ENCODE results near the gene CARD11.

CARD11 gene

DNA sequence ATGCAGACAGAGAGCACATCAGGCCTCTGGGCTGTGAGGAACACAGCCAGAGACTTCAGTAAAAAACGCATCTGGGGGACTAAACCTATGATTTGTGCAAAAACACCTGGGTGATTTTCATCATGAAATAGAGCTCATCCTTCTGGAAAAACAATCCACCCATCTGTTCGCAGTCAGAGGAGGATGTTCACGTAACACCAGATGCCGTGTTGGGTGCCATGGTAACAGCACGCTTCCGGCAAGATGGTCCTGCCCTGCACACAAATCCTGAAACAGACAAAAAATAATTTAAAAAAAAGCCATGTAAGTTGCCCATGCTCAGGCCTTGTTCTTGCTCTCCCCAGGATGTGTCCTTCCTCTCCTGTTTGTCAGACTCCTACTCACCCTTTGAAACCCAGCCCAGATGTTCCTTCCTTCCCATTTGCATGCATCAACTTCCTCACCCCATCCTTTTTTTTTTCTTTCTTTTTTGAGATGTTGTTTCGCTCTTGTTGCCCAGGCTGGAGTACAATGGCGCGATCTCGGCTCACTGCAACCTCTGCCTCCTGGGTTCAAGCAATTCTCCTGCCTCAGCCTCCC, 171.3 kb downstream of the CARD11 start:
- Histone ChIP-seq H3K27ac (ENCODE audit: low read depth, low read length) (no peak overlapping the region), H2AK5ac (ENCODE audit: low read length) (no peak overlapping the region), H3K27me3 (ENCODE audit: insufficient read depth, low read length) (no peaks in the 10 kb centered on the region), H4K8ac (ENCODE audit: low read depth, low read length) (no peak overlapping the region), H3K4me2 (ENCODE audit: low read length) (no peak overlapping the region), H4K91ac (ENCODE audit: low read depth, low read length) (no peak overlapping the region), H3K9me3 (ENCODE audit: insufficient read depth, low read depth, low read length) (no peaks in the 10 kb centered on the region), H3K79me1 (ENCODE audit: low read length) (peaks cover 6% of the 10 kb centered on the region), H2BK120ac (ENCODE audit: insufficient read depth, low read length, poor library complexity) (no peak overlapping the region), H3K79me2 (ENCODE audit: control insufficient read depth, insufficient read depth, low read length, poor library complexity) (no peaks in the 10 kb centered on the region), H3K14ac (ENCODE audit: low read length) (no peak overlapping the region), H3K9ac (ENCODE audit: low read length) (no peak overlapping the region), H2AFZ (ENCODE audit: insufficient read depth, low read length, poor library complexity) (no peak overlapping the region), H2BK5ac (ENCODE audit: low read depth, low read length, poor library complexity) (no peak overlapping the region), H3K4me1 (ENCODE audit: control insufficient read depth in 1 of 2, insufficient read depth in 2 of 2, low read length in 2 of 2) (peaks cover 0 to 4% of the 10 kb centered on the region in 2 experiments), H2BK12ac (ENCODE audit: low read length) (no peak overlapping the region), H3K18ac (ENCODE audit: low read length) (no peak overlapping the region), H3K36me3 (ENCODE audit: control insufficient read depth in 1 of 2, insufficient read depth in 2 of 2, low read length in 2 of 2) (no peaks in the 10 kb centered on the region), H3K4me3 (ENCODE audit: low read depth, low read length) (no peak overlapping the region), H4K12ac (ENCODE audit: low read depth, low read length) (no peak overlapping the region), H3K4ac (ENCODE audit: low read depth, low read length) (no peak overlapping the region), H3K23ac (ENCODE audit: low read length) (no peak overlapping the region)
- no peak for DNase-seq
- no CpG with 5 or more reads among the region's 10 CpGs for WGBS (ENCODE audit: extremely low coverage, insufficient coverage, insufficient read length)

GRCh38 chr7:2870471-2870931, 173.2 kb downstream of the CARD11 start:
- Histone ChIP-seq H3K9me3 (ENCODE audit: insufficient read depth, low read depth, low read length) (no peaks in the 10 kb centered on the region), H3K9ac (ENCODE audit: low read length) (no peak overlapping the region), H2BK5ac (ENCODE audit: low read depth, low read length, poor library complexity) (no peak overlapping the region), H3K79me2 (ENCODE audit: control insufficient read depth, insufficient read depth, low read length, poor library complexity) (no peaks in the 10 kb centered on the region), H3K4me2 (ENCODE audit: low read length) (no peak overlapping the region), H4K12ac (ENCODE audit: low read depth, low read length) (no peak overlapping the region), H3K27me3 (ENCODE audit: insufficient read depth, low read length) (no peaks in the 10 kb centered on the region), H2BK12ac (ENCODE audit: low read length) (no peak overlapping the region), H4K8ac (ENCODE audit: low read depth, low read length) (peak overlapping the region; percentile 23), H3K27ac (ENCODE audit: low read depth, low read length) (no peak overlapping the region), H3K36me3 (ENCODE audit: control insufficient read depth in 1 of 2, insufficient read depth in 2 of 2, low read length in 2 of 2) (no peaks in the 10 kb centered on the region), H2AK5ac (ENCODE audit: low read length) (no peak overlapping the region), H3K4me1 (ENCODE audit: control insufficient read depth in 1 of 2, insufficient read depth in 2 of 2, low read length in 2 of 2) (peaks cover 0 to 4% of the 10 kb centered on the region in 2 experiments), H3K18ac (ENCODE audit: low read length) (no peak overlapping the region), H3K23ac (ENCODE audit: low read length) (no peak overlapping the region), H3K4ac (ENCODE audit: low read depth, low read length) (no peak overlapping the region), H3K79me1 (ENCODE audit: low read length) (peaks cover 6% of the 10 kb centered on the region), H2AFZ (ENCODE audit: insufficient read depth, low read length, poor library complexity) (no peak overlapping the region), H2BK120ac (ENCODE audit: insufficient read depth, low read length, poor library complexity) (no peak overlapping the region), H3K4me3 (ENCODE audit: low read depth, low read length) (no peak overlapping the region), H4K91ac (ENCODE audit: low read depth, low read length) (no peak overlapping the region), H3K14ac (ENCODE audit: low read length) (no peak overlapping the region)
- no CpG with 5 or more reads among the region's 10 CpGs for WGBS (ENCODE audit: extremely low coverage, insufficient coverage, insufficient read length)
- DNase-seq: peak; percentile 14 to 26

GRCh38 chr7:2869981-2870380, 173.7 kb downstream of the CARD11 start:
- no peak for DNase-seq
- no CpG with 5 or more reads among the region's 15 CpGs for WGBS (ENCODE audit: extremely low coverage, insufficient coverage, insufficient read length)
- H2AK5ac ChIP-seq (ENCODE audit: low read length): peak overlapping the region; percentile 24
- no peak overlapping the region for H3K18ac ChIP-seq (ENCODE audit: low read length)
- no peaks in the 10 kb centered on the region for H3K79me2 ChIP-seq (ENCODE audit: control insufficient read depth, insufficient read depth, low read length, poor library complexity)
- H3K14ac ChIP-seq (ENCODE audit: low read length): no peak overlapping the region
- peaks cover 6% of the 10 kb centered on the region for H3K79me1 ChIP-seq (ENCODE audit: low read length)
- no peak overlapping the region for H3K23ac ChIP-seq (ENCODE audit: low read length)
- peaks cover 0 to 4% of the 10 kb centered on the region in 2 experiments for H3K4me1 ChIP-seq (ENCODE audit: control insufficient read depth in 1 of 2, insufficient read depth in 2 of 2, low read length in 2 of 2)
- no peak overlapping the region for H3K4me2 ChIP-seq (ENCODE audit: low read length)
- H3K9me3 ChIP-seq (ENCODE audit: insufficient read depth, low read depth, low read length): no peaks in the 10 kb centered on the region
- no peak overlapping the region for H4K12ac ChIP-seq (ENCODE audit: low read depth, low read length)
- H2BK120ac ChIP-seq (ENCODE audit: insufficient read depth, low read length, poor library complexity): no peak overlapping the region
- H2BK5ac ChIP-seq (ENCODE audit: low read depth, low read length, poor library complexity): no peak overlapping the region
- H3K36me3 ChIP-seq (ENCODE audit: control insufficient read depth in 1 of 2, insufficient read depth in 2 of 2, low read length in 2 of 2): no peaks in the 10 kb centered on the region
- no peak overlapping the region for H3K4ac ChIP-seq (ENCODE audit: low read depth, low read length)
- no peak overlapping the region for H4K91ac ChIP-seq (ENCODE audit: low read depth, low read length)
- no peaks in the 10 kb centered on the region for H3K27me3 ChIP-seq (ENCODE audit: insufficient read depth, low read length)
- H2AFZ ChIP-seq (ENCODE audit: insufficient read depth, low read length, poor library complexity): no peak overlapping the region
- H4K8ac ChIP-seq (ENCODE audit: low read depth, low read length): no peak overlapping the region
- H2BK12ac ChIP-seq (ENCODE audit: low read length): no peak overlapping the region
- no peak overlapping the region for H3K27ac ChIP-seq (ENCODE audit: low read depth, low read length)
- no peak overlapping the region for H3K9ac ChIP-seq (ENCODE audit: low read length)
- no peak overlapping the region for H3K4me3 ChIP-seq (ENCODE audit: low read depth, low read length)

- H3K27ac ChIP-seq (ENCODE audit: low read depth, low read length): no peak overlapping the region
- no peak overlapping the region for H3K14ac ChIP-seq (ENCODE audit: low read length)
- peaks cover 15% of the 10 kb centered on the region for H3K79me1 ChIP-seq (ENCODE audit: low read length)
- H2BK12ac ChIP-seq (ENCODE audit: low read length): no peak overlapping the region
- no peak overlapping the region for H3K23ac ChIP-seq (ENCODE audit: low read length)
- no peaks in the 10 kb centered on the region for H3K27me3 ChIP-seq (ENCODE audit: insufficient read depth, low read length)
- no peak overlapping the region for H4K91ac ChIP-seq (ENCODE audit: low read depth, low read length)
- no peaks in the 10 kb centered on the region for H3K36me3 ChIP-seq (ENCODE audit: control insufficient read depth in 1 of 2, insufficient read depth in 2 of 2, low read length in 2 of 2)
- no peaks in the 10 kb centered on the region for H3K9me3 ChIP-seq (ENCODE audit: insufficient read depth, low read depth, low read length)
- H2AFZ ChIP-seq (ENCODE audit: insufficient read depth, low read length, poor library complexity): no peak overlapping the region
- H2BK120ac ChIP-seq (ENCODE audit: insufficient read depth, low read length, poor library complexity): no peak overlapping the region
- no peak overlapping the region for H2BK5ac ChIP-seq (ENCODE audit: low read depth, low read length, poor library complexity)
- H3K18ac ChIP-seq (ENCODE audit: low read length): no peak overlapping the region
- H3K9ac ChIP-seq (ENCODE audit: low read length): no peak overlapping the region
- H2AK5ac ChIP-seq (ENCODE audit: low read length): no peak overlapping the region
- H3K4ac ChIP-seq (ENCODE audit: low read depth, low read length): no peak overlapping the region
- WGBS (ENCODE audit: extremely low coverage, insufficient coverage, insufficient read length): no CpG with 5 or more reads among the region's 3 CpGs
- H3K79me2 ChIP-seq (ENCODE audit: control insufficient read depth, insufficient read depth, low read length, poor library complexity): peaks cover 6% of the 10 kb centered on the region
- H4K12ac ChIP-seq (ENCODE audit: low read depth, low read length): no peak overlapping the region
- H3K4me2 ChIP-seq (ENCODE audit: low read length): no peak overlapping the region
- no peak overlapping the region for H3K4me3 ChIP-seq (ENCODE audit: low read depth, low read length)
- H3K4me1 ChIP-seq (ENCODE audit: control insufficient read depth in 1 of 2, insufficient read depth in 2 of 2, low read length in 2 of 2): peaks cover 10 to 24% of the 10 kb centered on the region in 2 experiments
- no peak for DNase-seq
- H4K8ac ChIP-seq (ENCODE audit: low read depth, low read length): no peak overlapping the region
These were observed 177.1 kb downstream of the CARD11 start for GRCh38 chr7:2866601-2867000.

Measured in trophoblast cell (in vitro differentiated cells and primary cell).